ENCODE data around the gene MYO16.
"Not testable (repeated sequence)": the region's sequence is repeated elsewhere in the genome, so short reads cannot be mapped to it uniquely, and the experiment has no call there.

Gene MYO16

DNA sequence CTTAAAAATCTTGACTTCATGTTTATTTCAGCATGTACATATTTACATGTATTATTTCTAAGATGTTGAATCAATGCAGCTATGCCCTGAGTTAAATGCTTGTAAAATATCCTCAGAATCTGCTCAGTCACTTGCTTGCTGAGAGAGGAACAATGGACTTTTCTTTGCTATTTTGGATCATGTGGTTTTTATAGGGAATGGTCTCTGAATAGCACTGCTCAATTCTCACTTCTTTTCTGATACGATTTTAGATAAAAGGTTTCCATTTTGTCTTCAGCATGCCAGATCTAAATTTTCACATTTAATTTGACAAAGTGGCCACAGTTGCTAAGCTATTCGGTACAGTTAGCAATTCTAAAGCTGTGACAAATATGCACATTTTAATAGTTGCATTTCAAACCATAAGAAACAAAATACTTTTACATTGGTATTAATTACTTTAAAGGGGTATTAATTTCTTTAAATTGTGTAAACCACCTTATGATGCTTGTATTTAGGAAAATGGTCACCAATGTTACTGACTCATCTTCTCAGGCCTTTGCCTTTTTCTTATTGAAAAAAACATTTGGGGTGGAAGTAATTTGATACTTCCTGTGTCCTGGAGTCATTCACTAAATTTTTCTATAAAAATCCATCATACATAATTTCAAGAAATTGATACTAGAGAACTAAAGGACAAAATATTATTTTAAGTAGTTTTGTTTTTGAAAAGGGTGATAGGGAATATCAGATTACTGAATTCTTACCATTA, 113.5 kb downstream of the MYO16 start:
- no peak for DNase-seq (ENCODE audit: low read depth)

- no peak for DNase-seq (ENCODE audit: low read depth)
These were observed 114.1 kb downstream of the MYO16 start for GRCh38 chr13:108743522-108743921.

DNA sequence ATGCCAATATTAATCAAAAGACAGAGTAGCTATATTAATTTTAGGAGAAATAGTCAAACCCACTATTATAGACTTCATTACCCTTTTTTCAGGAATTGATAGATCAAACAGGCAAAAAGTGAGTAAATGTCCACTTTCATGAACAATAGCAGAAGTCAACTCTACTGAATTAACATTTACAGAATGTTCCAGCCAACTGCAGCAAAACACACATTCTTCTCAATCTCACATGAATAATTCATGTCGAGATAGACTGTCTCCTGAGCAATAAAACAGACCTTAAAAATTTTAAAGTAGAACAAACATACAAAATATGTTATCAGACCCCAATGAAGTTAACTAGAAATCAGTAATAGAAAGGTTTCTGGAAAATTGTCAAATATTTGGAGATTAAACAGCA, 118.4 kb downstream of the MYO16 start:
- no peak for DNase-seq (ENCODE audit: low read depth)

GRCh38 chr13:108752276-108752675, 122.9 kb downstream of the MYO16 start:
- DNase-seq (ENCODE audit: low read depth) = no peak

DNA sequence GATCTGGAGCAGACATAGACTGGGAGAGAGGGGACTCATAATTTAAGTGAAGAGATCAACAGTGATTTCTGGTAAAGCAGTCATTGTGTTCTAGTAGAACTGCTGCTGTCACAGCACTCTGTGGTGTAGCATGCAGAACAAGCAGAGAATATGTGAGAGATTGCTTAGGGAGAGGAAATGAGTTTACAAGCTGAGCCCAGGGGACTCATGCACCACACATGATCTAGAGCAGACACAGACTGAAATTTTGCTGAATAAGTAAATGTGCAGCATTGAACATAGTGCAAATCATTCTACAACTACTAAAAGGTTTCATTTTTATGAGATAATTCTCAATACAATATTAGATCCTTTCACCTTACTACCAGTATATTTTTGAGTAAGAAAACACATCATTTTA, 125.7 kb downstream of the MYO16 start:
- DNase-seq (ENCODE audit: low read depth) = no peak

DNA sequence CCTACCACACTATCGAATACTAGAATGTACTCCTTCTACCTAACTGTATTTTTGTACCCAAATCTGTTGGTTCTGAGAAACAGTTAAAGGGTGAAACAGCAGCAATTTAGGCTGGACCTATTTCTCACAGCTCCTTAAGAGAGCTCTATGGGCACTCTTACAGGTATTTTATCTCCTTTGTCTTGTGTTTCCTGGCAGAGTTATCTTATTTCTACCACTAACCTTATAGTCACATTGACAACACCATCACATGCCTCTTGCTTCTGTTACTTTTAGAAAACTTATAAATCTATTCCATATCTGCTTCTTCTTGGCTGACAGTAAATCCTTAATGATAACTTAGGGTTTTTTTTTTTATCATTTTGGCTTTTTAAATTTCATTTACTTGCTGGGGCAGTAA, 130.7 kb downstream of the MYO16 start:
- no peak for DNase-seq (ENCODE audit: low read depth)

DNA sequence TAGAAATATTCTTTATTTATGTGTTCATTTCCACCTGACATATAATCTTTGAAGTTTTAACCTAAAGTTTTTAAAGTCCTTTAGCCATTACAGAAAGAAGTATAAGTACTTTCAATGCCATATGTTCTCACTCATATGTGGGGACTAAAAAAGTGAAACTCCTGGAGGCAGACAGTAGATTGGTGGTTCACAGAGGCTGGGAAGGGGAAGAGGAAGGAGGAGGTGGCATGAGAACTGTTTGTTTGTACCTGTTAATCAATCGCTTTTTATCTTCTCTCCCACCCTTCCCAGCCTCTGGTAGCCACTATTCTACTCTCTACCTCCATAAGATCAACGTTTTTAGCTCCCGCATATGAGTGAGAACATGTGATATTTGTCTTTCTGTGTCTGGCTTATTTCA, 131.1 kb downstream of the MYO16 start:
- DNase-seq (ENCODE audit: low read depth) = no peak

DNA sequence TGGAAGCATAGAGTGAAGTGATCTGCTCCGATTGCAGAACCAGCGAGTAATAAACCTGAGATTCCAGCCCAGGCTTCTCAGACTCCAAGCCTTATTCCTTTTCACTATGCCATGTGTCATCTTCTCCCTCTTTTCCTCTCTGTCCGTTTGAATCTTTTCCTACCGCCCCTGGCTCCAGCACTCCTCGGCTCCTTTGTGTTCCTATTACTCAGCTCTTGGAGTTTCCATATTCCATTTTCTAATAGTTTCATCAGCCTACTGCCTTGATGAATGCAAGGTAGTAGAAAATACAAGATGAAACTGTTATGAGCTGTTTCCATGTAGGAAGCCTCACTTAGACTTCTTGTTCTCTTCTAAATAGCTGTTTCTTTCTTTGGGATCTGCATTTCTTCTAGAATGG, 138.6 kb downstream of the MYO16 start:
- DNase-seq (ENCODE audit: low read depth) = no peak

DNA sequence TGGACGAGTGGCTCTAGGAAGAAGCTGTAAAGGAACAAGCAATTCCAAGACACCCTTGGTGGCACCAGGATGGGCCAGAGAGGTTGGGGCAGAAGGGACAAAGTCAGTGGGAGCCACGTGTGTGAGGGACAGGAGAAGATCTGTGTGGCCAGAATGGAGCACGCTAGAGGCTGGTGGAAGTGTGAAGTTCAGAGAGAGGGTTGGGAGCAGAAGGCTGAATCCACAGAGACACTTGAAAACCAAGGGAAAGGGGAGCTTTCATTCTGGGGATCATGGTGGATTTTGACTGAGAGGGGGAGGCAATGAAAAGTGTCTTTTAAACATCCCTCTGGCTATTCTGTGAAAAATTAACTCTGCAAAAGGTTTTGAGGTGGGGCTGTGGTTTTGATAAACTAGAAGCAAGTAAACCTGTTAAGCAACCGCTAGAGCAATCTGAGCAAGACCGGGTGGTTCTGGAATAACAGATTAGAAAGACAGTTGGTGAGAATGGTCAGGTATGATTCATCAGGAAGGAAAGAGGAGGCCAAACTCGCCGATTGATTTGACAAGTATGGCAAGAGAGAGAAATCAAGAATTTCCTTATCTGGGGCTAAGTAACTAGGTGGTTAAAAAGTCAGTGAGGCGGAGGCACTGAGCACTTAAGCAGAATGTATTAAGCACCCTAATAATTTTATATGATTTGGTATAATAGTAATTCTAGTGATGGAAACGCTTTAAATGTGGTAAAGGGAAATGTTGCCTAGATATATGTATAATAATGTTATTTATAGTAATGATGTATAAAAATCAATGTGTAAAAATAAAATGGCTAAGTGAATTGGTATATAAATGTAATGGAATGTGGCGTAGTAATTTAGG, 140.0 kb downstream of the MYO16 start:
- no peak for DNase-seq (ENCODE audit: low read depth)

GRCh38 chr13:108775597-108775996, 146.2 kb downstream of the MYO16 start:
- no peak for DNase-seq (ENCODE audit: low read depth)

DNA sequence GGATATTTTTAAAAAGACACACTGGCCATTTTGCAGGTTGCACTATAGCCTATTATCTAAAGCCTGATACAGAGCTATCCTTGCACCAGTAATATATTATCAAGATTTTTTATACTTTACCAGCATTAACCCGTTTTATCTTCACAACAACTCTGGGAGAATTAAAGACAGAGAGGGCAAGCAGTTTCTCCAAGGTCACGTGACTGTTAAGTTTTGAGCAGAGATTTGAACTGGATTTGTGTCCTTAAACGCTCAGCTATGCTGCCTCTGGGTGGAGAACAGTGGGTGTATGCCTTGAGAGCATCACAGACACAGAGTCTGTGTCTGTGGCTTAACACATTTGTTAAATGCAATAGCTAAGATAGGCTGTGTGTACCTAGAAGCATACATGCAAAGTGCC, 147.2 kb downstream of the MYO16 start:
- no peak for DNase-seq (ENCODE audit: low read depth)

DNA sequence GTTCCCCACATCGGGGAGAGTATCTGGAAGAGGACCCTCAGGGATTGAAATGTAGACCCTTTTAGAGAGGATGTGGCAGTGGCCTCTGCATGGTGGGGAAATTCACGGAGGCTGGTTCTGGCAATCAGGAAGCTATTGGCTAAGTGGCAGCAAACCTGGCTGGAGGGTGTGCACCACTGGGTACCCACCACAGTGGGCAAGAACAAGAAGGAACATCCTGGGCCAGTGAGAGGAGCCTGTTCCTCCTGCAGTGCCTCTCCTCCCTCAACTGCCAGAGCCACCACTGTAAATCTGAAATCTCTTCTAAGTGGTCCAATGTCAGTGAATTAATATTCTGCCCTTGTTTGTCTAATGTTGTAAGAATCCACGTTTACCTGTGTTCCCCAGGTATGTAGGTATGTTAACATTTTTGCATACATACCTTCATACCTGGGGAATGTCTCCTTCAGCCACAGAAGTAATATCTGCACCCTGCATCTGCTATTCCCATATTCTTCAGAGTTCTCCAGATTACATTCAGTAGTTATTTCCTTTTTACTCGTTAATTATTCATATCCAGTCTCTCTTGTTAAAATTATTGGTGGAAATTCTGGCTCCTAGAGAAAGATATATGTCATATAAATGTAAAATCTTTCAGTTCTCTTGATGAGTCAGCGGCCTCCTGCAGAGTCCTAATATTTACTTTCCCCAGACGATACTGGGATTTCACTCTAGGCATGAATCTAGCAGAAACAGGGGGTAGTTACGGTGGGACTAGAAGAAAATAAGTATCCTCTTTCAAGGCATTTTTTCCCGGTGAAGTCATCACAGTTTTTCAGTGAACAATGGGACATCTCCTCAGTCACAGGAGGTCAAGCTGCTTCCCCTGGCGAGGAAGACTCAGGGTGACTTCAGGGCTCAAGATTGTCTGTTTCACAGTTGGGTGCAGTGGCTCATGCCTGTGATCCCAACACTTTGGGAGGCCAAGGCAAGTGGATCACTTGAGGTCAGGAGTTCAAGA, 148.3 kb downstream of the MYO16 start:
- peak; percentile 10 for DNase-seq (ENCODE audit: low read depth)

DNA sequence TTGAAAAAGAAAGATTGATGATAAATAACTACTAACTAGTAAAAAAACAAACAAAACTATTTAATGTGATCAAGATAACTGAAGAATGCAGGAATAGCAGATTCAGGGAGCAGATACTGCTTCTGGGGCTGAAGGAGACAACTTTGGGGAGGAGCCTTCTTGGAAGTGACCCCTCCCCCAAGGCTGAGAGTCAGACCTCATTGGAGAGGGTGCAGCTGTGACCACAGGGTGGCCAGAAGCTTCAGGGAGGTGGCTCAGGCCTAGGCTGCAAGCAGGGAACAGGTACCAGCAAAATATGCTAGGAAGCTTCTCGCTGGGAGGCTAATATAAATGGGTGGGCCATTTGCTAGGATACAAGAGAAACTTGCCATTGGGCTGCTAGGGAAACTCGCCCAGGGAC, 149.9 kb downstream of the MYO16 start:
- DNase-seq (ENCODE audit: low read depth) = no peak

DNA sequence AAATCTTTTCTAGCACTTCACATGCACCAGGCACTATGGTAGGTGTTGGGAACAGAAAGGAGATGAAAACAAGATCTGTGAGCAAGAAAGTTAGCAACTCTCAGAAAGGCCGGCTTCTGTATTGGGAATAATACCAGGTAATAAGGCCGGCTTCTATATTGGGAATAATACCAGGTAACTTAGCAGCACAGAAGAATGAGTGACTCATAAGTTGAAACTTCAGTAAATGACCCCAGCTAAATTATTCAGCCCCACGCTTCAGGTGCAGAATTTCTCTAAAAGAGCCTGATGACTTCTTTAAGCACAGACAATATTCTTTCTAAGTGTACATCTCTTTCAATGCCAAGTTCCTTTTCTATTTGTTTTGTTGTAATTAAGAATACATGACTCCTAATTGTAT, 151.3 kb downstream of the MYO16 start:
- no peak for DNase-seq (ENCODE audit: low read depth)

DNA sequence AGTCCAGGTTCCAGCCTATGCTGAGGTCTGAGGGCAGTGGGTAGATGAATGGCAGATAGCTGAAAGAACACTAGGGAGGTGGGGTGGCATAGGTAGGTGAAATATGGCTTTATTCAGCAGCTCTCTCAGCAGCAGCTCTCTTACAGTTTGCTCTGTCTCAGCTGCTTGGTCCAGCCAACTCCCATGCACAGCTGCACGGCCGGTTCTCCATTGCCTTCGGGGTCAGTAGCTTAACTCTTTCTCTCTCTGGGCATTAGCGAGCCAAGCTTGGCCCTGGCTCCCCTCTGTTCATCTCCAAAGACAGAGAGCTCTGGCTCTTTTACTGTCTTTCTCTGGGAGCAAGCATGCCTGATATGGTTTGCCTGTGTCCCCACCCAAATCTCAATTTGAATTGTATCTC, 151.9 kb downstream of the MYO16 start:
- no peak for DNase-seq (ENCODE audit: low read depth)

GRCh38 chr13:108782480-108782879, 153.1 kb downstream of the MYO16 start:
- not testable (repeated sequence) for DNase-seq (ENCODE audit: low read depth)

DNA sequence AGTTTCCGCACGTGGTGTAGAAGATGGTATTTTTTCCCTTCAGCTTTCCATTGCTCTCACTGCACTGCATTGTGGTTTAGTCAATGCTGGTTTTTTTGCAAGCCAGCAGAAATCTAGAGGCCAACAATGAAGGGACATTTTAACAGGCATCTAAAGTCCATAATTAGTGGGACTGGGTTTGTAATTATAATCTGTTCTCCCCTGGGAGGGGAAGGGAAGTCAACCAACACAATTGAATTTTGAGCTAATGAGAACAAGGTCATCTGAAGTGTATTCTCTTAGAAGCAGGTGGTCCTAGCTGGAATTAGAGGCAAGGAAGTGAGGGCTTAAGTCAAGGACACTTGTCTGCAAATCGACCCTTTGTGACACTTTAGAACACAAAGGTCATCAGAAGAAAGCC, 156.4 kb downstream of the MYO16 start:
- DNase-seq (ENCODE audit: low read depth) = no peak

DNA sequence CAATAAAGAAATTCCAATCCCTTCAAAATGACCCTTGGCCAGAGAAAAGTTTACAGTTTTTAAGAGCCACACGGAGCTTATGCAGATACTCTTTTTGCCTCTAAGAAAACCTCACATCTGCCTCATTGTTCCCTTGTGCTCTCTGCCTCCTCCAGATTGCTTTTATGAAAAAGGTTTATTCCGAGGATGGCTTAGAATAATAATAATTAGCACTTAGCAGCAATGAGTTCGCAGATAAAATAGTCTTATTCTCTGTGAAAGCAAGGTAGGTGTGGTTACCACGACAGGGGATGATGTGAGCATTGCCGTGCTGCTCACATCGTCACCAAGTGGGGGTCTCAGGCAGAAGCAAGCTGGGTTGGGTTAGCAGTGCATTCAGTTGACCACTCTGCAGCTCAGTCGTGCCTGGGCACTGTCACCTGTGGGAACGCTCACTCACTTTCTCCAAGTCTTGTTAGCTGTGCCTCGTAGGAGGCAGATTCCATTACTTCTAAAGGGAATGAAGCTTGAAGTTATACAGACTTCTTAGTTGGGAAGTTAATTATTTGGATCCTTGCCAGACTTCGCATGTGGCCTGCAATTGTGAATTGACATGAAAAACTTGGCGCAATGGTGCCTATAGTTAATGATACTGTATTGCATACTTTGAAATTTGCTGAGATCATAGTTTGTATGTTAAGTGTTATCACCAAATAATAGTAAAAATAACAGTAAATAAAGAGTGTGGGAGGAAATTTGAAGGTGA, 157.2 kb downstream of the MYO16 start:
- no peak for DNase-seq (ENCODE audit: low read depth)

- no peak for DNase-seq (ENCODE audit: low read depth)
These were observed 158.4 kb downstream of the MYO16 start for GRCh38 chr13:108787700-108788414.

GRCh38 chr13:108789476-108789875, 160.1 kb downstream of the MYO16 start:
- no peak for DNase-seq (ENCODE audit: low read depth)

DNA sequence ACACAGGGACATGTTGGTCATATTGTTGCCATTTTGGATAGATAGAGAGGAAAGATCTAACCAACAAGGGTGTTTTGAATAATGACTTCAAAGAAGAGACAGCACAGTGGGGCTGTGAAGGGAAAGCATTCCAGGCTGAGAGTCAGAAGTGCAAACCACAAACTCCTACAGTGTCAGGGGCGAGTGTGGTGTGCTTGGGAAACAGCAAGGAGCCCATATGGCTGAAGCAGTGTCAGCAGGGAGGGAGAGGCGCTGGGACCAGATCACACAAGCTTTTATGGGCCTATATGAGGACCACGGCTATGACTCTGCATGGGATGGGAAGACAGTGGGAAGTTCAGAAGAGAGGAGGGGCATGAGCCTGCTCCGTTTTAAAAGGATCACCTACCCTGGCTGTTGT, 166.4 kb downstream of the MYO16 start:
- DNase-seq (ENCODE audit: low read depth) = no peak

Measured in HS-5 (cell line).